Measurements from ENCODE around the gene MGAT3. TPM values are rescaled to one million over a fixed set of nuclear protein-coding genes. Genes with fewer than 3 reads are reported as not detected.
A peak's percentile ranks its signal among the peaks of the same experiment; 100 is the strongest.

Gene MGAT3
- total and polyA plus RNA-seq, 9 of the 15 experiments (the other 6 are each of a cell fraction or from before 2014, with no cell fraction given) = 0.10 to 11.5 (median 4.6) TPM

GRCh38 chr22:39532215-39533073, 75.6 kb downstream of the MGAT3 start, which contains the start of gene RPS19BP1 (continued):
- TF ChIP-seq KAT8 (IDR thresholded peaks at IDR 0.05; ENCODE audit: low read depth) (no peak), GABPB1 (CRISPR knock-in tag; IDR thresholded peaks at IDR 0.05) (peak; percentile 97), CBX1 (IDR thresholded peaks at IDR 0.05; ENCODE audit: low read depth) (no peak), E2F3 (CRISPR knock-in tag; IDR thresholded peaks at IDR 0.05) (no peak), HMGN3 (IDR thresholded peaks at IDR 0.05; ENCODE audit: borderline replicate concordance, extremely low read depth, insufficient read length, low read depth, low read length) (no peak), ZNF740 (CRISPR knock-in tag; IDR thresholded peaks at IDR 0.05) (no peak), ZNF740 (tag; IDR thresholded peaks at IDR 0.05) (no peak), ZNF134 (CRISPR knock-in tag; conservative IDR thresholded peaks at IDR 0.05) (no peak), FOSL1 (tag; conservative IDR thresholded peaks at IDR 0.05) (no peak), ZNF695 (CRISPR knock-in tag; IDR thresholded peaks at IDR 0.05) (no peak), CC2D1A (IDR thresholded peaks at IDR 0.05) (no peak), ZNF41 (CRISPR knock-in tag; conservative IDR thresholded peaks at IDR 0.05) (no peak), SLC30A9 (CRISPR knock-in tag; IDR thresholded peaks at IDR 0.05) (no peak), PCBP2 (IDR thresholded peaks at IDR 0.05; ENCODE audit: low read depth, low read length, poor library complexity, severe bottlenecking) (no peak), ZNF699 (CRISPR knock-in tag; IDR thresholded peaks at IDR 0.05; ENCODE audit: insufficient replicate concordance) (no peak), ELK3 (CRISPR knock-in tag; IDR thresholded peaks at IDR 0.05) (no peak), ARNT (IDR thresholded peaks at IDR 0.05) (no peak), ZKSCAN1 (IDR thresholded peaks at IDR 0.05; ENCODE audit: low read depth, low read length) (peak; percentile 99), ZNF707 (CRISPR knock-in tag; conservative IDR thresholded peaks at IDR 0.05) (no peak), GATA2 (CRISPR knock-in tag; IDR thresholded peaks at IDR 0.05) (no peak)
- TF ChIP-seq, protein P1, sequence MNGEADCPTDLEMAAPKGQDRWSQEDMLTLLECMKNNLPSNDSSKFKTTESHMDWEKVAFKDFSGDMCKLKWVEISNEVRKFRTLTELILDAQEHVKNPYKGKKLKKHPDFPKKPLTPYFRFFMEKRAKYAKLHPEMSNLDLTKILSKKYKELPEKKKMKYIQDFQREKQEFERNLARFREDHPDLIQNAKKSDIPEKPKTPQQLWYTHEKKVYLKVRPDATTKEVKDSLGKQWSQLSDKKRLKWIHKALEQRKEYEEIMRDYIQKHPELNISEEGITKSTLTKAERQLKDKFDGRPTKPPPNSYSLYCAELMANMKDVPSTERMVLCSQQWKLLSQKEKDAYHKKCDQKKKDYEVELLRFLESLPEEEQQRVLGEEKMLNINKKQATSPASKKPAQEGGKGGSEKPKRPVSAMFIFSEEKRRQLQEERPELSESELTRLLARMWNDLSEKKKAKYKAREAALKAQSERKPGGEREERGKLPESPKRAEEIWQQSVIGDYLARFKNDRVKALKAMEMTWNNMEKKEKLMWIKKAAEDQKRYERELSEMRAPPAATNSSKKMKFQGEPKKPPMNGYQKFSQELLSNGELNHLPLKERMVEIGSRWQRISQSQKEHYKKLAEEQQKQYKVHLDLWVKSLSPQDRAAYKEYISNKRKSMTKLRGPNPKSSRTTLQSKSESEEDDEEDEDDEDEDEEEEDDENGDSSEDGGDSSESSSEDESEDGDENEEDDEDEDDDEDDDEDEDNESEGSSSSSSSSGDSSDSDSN (IDR thresholded peaks at IDR 0.05; ENCODE audit: borderline replicate concordance in 1 of 2, low read depth in 2 of 2, low read length in 2 of 2) = peak in 1 of 2 experiments; percentile 88; a peak in 2 of 4 replicates
- TF ChIP-seq, protein P2, sequence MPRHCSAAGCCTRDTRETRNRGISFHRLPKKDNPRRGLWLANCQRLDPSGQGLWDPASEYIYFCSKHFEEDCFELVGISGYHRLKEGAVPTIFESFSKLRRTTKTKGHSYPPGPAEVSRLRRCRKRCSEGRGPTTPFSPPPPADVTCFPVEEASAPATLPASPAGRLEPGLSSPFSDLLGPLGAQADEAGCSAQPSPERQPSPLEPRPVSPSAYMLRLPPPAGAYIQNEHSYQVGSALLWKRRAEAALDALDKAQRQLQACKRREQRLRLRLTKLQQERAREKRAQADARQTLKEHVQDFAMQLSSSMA (CRISPR knock-in tag; IDR thresholded peaks at IDR 0.05) = no peak
